ENCODE results near the gene ATF7IP.

ATF7IP gene

GRCh38 chr12:14356147-14356546 lies 9.3 kb upstream of the ATF7IP start:
- H3K4me2 ChIP-seq (ENCODE audit: low read length) = no peak overlapping the region
- TF ChIP-seq EZH2phosphoT487 (IDR thresholded peaks at IDR 0.05; ENCODE audit: low read depth) = no peak
- TF ChIP-seq, protein P1, sequence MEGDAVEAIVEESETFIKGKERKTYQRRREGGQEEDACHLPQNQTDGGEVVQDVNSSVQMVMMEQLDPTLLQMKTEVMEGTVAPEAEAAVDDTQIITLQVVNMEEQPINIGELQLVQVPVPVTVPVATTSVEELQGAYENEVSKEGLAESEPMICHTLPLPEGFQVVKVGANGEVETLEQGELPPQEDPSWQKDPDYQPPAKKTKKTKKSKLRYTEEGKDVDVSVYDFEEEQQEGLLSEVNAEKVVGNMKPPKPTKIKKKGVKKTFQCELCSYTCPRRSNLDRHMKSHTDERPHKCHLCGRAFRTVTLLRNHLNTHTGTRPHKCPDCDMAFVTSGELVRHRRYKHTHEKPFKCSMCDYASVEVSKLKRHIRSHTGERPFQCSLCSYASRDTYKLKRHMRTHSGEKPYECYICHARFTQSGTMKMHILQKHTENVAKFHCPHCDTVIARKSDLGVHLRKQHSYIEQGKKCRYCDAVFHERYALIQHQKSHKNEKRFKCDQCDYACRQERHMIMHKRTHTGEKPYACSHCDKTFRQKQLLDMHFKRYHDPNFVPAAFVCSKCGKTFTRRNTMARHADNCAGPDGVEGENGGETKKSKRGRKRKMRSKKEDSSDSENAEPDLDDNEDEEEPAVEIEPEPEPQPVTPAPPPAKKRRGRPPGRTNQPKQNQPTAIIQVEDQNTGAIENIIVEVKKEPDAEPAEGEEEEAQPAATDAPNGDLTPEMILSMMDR (IDR thresholded peaks at IDR 0.05; ENCODE audit: low read depth, low read length) = no peak
- H2AFZ ChIP-seq (ENCODE audit: low read depth, low read length) = no peak overlapping the region
- H3K4me3 ChIP-seq (ENCODE audit: low read length) = no peak overlapping the region
- H4K20me1 ChIP-seq (ENCODE audit: insufficient read depth, low read length) = no peaks in the 10 kb centered on the region
- no peak overlapping the region for H3K9ac ChIP-seq (ENCODE audit: low read length)
- no peaks in the 10 kb centered on the region for H3K27me3 ChIP-seq (ENCODE audit: low read depth, low read length)
- no peaks in the 10 kb centered on the region for H3K36me3 ChIP-seq (replicated peaks; ENCODE audit: low read depth, low read length)
- H3K4me1 ChIP-seq (ENCODE audit: low read length) = peaks cover under 1% of the 10 kb centered on the region; the same call in 1 of the 2 replicates
- peaks cover 11% of the 10 kb centered on the region; the same call in 1 of the 2 replicates for H3K9me3 ChIP-seq (ENCODE audit: insufficient read depth, low read length)
- no peak overlapping the region for H3K27ac ChIP-seq (ENCODE audit: low read length)
- H3K79me2 ChIP-seq (ENCODE audit: low read length) = no peaks in the 10 kb centered on the region

DNA sequence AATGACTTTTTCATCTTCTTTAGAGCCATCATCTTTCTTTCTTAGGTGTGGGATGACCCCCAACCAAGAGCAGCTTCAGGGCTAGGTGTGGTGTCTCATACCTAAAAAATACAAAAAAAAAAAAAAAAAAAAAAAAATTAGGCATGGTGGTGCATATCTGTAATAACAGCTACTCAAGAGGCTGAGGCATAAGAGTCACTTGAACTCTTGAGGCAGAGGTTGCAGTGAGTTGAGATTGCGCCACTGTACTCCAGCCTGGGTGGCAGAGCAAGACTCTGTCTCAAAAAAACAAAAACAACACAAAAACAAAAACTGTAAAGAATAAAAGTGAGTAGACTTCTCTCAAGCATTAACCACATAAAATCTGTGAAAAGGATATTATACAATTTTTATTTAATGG lies 8.0 kb upstream of the ATF7IP start:
- H3K79me2 ChIP-seq (ENCODE audit: low read length) = no peaks in the 10 kb centered on the region
- H3K4me1 ChIP-seq (ENCODE audit: low read length) = peaks cover 13% of the 10 kb centered on the region
- peaks cover 11% of the 10 kb centered on the region; the same call in 1 of the 2 replicates for H3K9me3 ChIP-seq (ENCODE audit: insufficient read depth, low read length)
- no peaks in the 10 kb centered on the region for H4K20me1 ChIP-seq (ENCODE audit: insufficient read depth, low read length)
- H3K27ac ChIP-seq (ENCODE audit: low read length) = no peak overlapping the region
- H3K27me3 ChIP-seq (ENCODE audit: low read depth, low read length) = no peaks in the 10 kb centered on the region
- H3K4me3 ChIP-seq (ENCODE audit: low read length) = no peak overlapping the region
- no peak overlapping the region for H3K9ac ChIP-seq (ENCODE audit: low read length)
- TF ChIP-seq, protein P1 (IDR thresholded peaks at IDR 0.05; ENCODE audit: low read depth, low read length) = no peak
- TF ChIP-seq EZH2phosphoT487 (IDR thresholded peaks at IDR 0.05; ENCODE audit: low read depth) = no peak
- H3K4me2 ChIP-seq (ENCODE audit: low read length) = no peak overlapping the region
- no peaks in the 10 kb centered on the region for H3K36me3 ChIP-seq (replicated peaks; ENCODE audit: low read depth, low read length)
- H2AFZ ChIP-seq (ENCODE audit: low read depth, low read length) = no peak overlapping the region

GRCh38 chr12:14362352-14362751 lies 3.1 kb upstream of the ATF7IP start:
- Histone ChIP-seq H3K4me3 (ENCODE audit: low read length) (no peak overlapping the region), H3K4me1 (ENCODE audit: low read length) (peaks cover 30% of the 10 kb centered on the region), H3K79me2 (ENCODE audit: low read length) (peaks cover 13% of the 10 kb centered on the region), H4K20me1 (ENCODE audit: insufficient read depth, low read length) (no peaks in the 10 kb centered on the region), H3K27me3 (ENCODE audit: low read depth, low read length) (no peaks in the 10 kb centered on the region), H3K9me3 (ENCODE audit: insufficient read depth, low read length) (no peaks in the 10 kb centered on the region), H3K36me3 (replicated peaks; ENCODE audit: low read depth, low read length) (peaks cover 9% of the 10 kb centered on the region), H3K9ac (ENCODE audit: low read length) (0 out of 2 replicates have a peak overlapping the region, but pooled peaks have one; percentile 17), H2AFZ (ENCODE audit: low read depth, low read length) (0 out of 2 replicates have a peak overlapping the region, but pooled peaks have one; percentile 24), H3K4me2 (ENCODE audit: low read length) (peak overlapping the region; percentile 39; the same call in 1 of the 2 replicates), H3K27ac (ENCODE audit: low read length) (peak overlapping the region; percentile 76)
- TF ChIP-seq EZH2phosphoT487 (IDR thresholded peaks at IDR 0.05; ENCODE audit: low read depth) = no peak
- TF ChIP-seq, protein P1 (IDR thresholded peaks at IDR 0.05; ENCODE audit: low read depth, low read length) = no peak

DNA sequence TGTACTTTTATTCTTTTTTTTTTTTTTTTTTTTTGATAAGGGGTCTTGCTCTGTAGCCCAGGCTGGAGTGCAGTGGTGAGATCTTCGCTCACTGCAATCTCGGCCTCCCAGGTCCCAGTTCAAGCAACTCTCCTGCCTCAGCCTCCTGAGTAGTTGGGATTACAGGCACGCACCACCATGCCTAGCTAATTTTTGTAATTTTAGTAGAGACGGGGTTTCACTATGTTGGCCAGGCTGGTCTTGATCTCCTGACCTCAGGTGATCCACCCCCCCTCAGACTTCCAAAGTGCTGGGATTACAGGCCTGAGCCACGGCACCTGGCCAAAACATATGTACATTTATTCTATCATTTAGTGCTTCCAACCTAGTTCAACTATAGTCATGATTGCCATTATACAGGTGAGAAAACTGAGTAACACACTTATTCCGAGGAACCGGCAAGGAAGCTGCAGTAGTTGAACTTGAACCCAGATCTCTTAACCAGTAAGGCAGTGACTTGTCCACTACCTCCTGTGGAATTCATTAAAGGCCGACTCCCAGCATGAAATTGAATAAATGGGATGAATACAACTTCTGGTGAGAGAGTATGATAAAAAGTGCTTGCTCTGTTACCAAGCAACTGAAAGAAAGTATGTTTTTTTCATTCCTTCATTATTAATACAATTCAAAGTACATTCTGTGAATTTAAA lies 755 bp upstream of the ATF7IP start:
- Histone ChIP-seq H4K20me1 (ENCODE audit: insufficient read depth, low read length) (no peaks in the 10 kb centered on the region), H3K79me2 (ENCODE audit: low read length) (peaks cover 37% of the 10 kb centered on the region), H3K4me1 (ENCODE audit: low read length) (peaks cover 39% of the 10 kb centered on the region), H3K4me2 (ENCODE audit: low read length) (peak overlapping the region; percentile 65), H2AFZ (ENCODE audit: low read depth, low read length) (no peak overlapping the region), H3K9me3 (ENCODE audit: insufficient read depth, low read length) (no peaks in the 10 kb centered on the region), H3K27me3 (ENCODE audit: low read depth, low read length) (no peaks in the 10 kb centered on the region), H3K36me3 (replicated peaks; ENCODE audit: low read depth, low read length) (peaks cover 26% of the 10 kb centered on the region), H3K27ac (ENCODE audit: low read length) (peak overlapping the region; percentile 95), H3K4me3 (ENCODE audit: low read length) (peak overlapping the region; percentile 77), H3K9ac (ENCODE audit: low read length) (peak overlapping the region; percentile 81)
- no peak for TF ChIP-seq EZH2phosphoT487 (IDR thresholded peaks at IDR 0.05; ENCODE audit: low read depth)
- TF ChIP-seq, protein P1 (IDR thresholded peaks at IDR 0.05; ENCODE audit: low read depth, low read length) = no peak

Data from OCI-LY3 (cell line).